PC-3 (cell line): Measurements from ENCODE around the gene PARVA.

Experiments
- EZH2phosphoT487 ChIP-seq: fragments of 300-600 bp; sonication (generic); IDR thresholded peaks from 2 replicates; pipeline ENCODE4 v1.6.1; 2018; ENCODE audit warnings: mild to moderate bottlenecking, antibody characterized with exemption, low read length, borderline replicate concordance
- TF ChIP-seq, protein P1 (sequence below): fragments of 300-600 bp; sonication (generic); conservative IDR thresholded peaks from 2 replicates; pipeline ENCODE4 v1.5.1; 2017; ENCODE audit warnings: antibody characterized with exemption, low read depth, mild to moderate bottlenecking, low read length

- TF ChIP-seq, protein P1, sequence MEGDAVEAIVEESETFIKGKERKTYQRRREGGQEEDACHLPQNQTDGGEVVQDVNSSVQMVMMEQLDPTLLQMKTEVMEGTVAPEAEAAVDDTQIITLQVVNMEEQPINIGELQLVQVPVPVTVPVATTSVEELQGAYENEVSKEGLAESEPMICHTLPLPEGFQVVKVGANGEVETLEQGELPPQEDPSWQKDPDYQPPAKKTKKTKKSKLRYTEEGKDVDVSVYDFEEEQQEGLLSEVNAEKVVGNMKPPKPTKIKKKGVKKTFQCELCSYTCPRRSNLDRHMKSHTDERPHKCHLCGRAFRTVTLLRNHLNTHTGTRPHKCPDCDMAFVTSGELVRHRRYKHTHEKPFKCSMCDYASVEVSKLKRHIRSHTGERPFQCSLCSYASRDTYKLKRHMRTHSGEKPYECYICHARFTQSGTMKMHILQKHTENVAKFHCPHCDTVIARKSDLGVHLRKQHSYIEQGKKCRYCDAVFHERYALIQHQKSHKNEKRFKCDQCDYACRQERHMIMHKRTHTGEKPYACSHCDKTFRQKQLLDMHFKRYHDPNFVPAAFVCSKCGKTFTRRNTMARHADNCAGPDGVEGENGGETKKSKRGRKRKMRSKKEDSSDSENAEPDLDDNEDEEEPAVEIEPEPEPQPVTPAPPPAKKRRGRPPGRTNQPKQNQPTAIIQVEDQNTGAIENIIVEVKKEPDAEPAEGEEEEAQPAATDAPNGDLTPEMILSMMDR = no peak
- no peak for TF ChIP-seq EZH2phosphoT487
These were observed 125.7 kb downstream of the PARVA start for GRCh38 chr11:12503039-12503484.
